OCI-LY1 (cell line): ENCODE results near the gene XYLT1.

ENCODE experiments used
- H2AFZ ChIP-seq: fragments of 200-600 bp; sonication (generic), shearing (Covaris generic); 2 replicates; pipeline ENCODE4 v1.6.0; 2014; ENCODE audit warnings: antibody characterized with exemption, mild to moderate bottlenecking, low read length
- H3F3A ChIP-seq: fragments of 200-600 bp; sonication (generic), shearing (Covaris generic); 2 replicates; pipeline ENCODE4 v1.6.0; 2014; ENCODE audit warnings: mild to moderate bottlenecking, antibody characterized with exemption, low read length, moderate library complexity; ENCODE audit not compliant: insufficient read depth
- H3K27ac ChIP-seq: fragments of 200-600 bp; sonication (generic); 2 replicates; pipeline ENCODE4 v1.5.1; 2014; ENCODE audit warnings: low read length, mixed run types, mild to moderate bottlenecking, low read depth; ENCODE audit not compliant: poor library complexity, severe bottlenecking
- H3K27me3 ChIP-seq: fragments of 200-600 bp; sonication (generic); 2 replicates; pipeline ENCODE4 v1.6.0; 2014; ENCODE audit warnings: antibody characterized with exemption, mild to moderate bottlenecking, low read length, moderate library complexity; ENCODE audit not compliant: insufficient read depth
- H3K36me3 ChIP-seq: fragments of 200-600 bp; sonication (generic); 2 replicates; pipeline ENCODE4 v1.6.1; 2014; ENCODE audit warnings: mild to moderate bottlenecking, antibody characterized with exemption, low read length, moderate library complexity, mixed read lengths; ENCODE audit not compliant: insufficient read depth
- H3K4me1 ChIP-seq: fragments of 200-600 bp; sonication (generic); 2 replicates; pipeline ENCODE4 v1.5.1; 2014; ENCODE audit warnings: mild to moderate bottlenecking, low read length, moderate library complexity; ENCODE audit not compliant: insufficient read depth, severe bottlenecking
- H3K4me2 ChIP-seq: fragments of 200-600 bp; sonication (generic), shearing (Covaris generic); 2 replicates; pipeline ENCODE4 v1.6.1; 2014; ENCODE audit warnings: low read length
- H3K4me3 ChIP-seq: fragments of 200-600 bp; sonication (generic); 2 replicates; pipeline ENCODE4 v1.5.1; 2014; ENCODE audit warnings: low read length, low read depth, mild to moderate bottlenecking, mixed read lengths; ENCODE audit not compliant: poor library complexity, severe bottlenecking
- H3K79me2 ChIP-seq: fragments of 200-600 bp; shearing (Covaris generic); 2 replicates; pipeline ENCODE4 v1.6.1; 2016; ENCODE audit warnings: mixed run types, low read length, mixed read lengths; ENCODE audit not compliant: insufficient read depth
- H3K9ac ChIP-seq: fragments of 200-600 bp; sonication (generic), shearing (Covaris generic); 2 replicates; pipeline ENCODE4 v1.6.1; 2014; ENCODE audit warnings: mild to moderate bottlenecking, low read length, mixed read lengths
- H3K9me2 ChIP-seq: fragments of 200-600 bp; sonication (generic), shearing (Covaris generic); 2 replicates; pipeline ENCODE4 v1.6.1; 2014; ENCODE audit warnings: low read depth, mild to moderate bottlenecking, low read length, mixed read lengths
- H3K9me3 ChIP-seq: fragments of 200-600 bp; shearing (Covaris generic); 2 replicates; pipeline ENCODE4 v1.6.1; 2014; ENCODE audit warnings: low read length, mixed read lengths
- H4K20me1 ChIP-seq: fragments of 200-600 bp; sonication (generic), shearing (Covaris generic); 2 replicates; pipeline ENCODE4 v1.6.0; 2016; ENCODE audit warnings: mild to moderate bottlenecking, low read length; ENCODE audit not compliant: insufficient read depth
- CTCF ChIP-seq: fragments of 200-600 bp; sonication (generic), shearing (Covaris generic); IDR thresholded peaks from 2 replicates; pipeline ENCODE4 v1.5.1; 2017; ENCODE audit warnings: mild to moderate bottlenecking, antibody characterized with exemption, low read length, moderate library complexity, mixed read lengths
- EZH2 ChIP-seq: fragments of 200-600 bp; sonication (generic), shearing (Covaris generic); IDR thresholded peaks from 2 replicates; pipeline ENCODE4 v1.8.0; 2017; ENCODE audit warnings: borderline replicate concordance, mixed run types, mild to moderate bottlenecking, antibody characterized with exemption, low read length, moderate library complexity, mixed read lengths

XYLT1 gene

GRCh38 chr16:17241264-17241835 lies 229.4 kb downstream of the XYLT1 start:
- no peak overlapping the region for H3K27ac ChIP-seq
- no peaks in the 10 kb centered on the region for H3K9me3 ChIP-seq
- no peak for TF ChIP-seq EZH2
- no peak for TF ChIP-seq CTCF
- no peaks in the 10 kb centered on the region for H4K20me1 ChIP-seq
- H3F3A ChIP-seq, result no peaks in the 10 kb centered on the region
- H3K4me1 ChIP-seq, result no peaks in the 10 kb centered on the region
- H3K27me3 ChIP-seq, result no peaks in the 10 kb centered on the region
- H3K4me2 ChIP-seq, result no peak overlapping the region
- peaks cover 7% of the 10 kb centered on the region; the same call in 1 of the 2 replicates for H3K79me2 ChIP-seq
- H3K36me3 ChIP-seq, result peaks cover 32% of the 10 kb centered on the region
- no peak overlapping the region for H2AFZ ChIP-seq
- no peak overlapping the region for H3K9ac ChIP-seq
- no peaks in the 10 kb centered on the region for H3K9me2 ChIP-seq
- no peak overlapping the region for H3K4me3 ChIP-seq

- Histone ChIP-seq H3K36me3 (peaks cover 36% of the 10 kb centered on the region), H3K9me3 (no peaks in the 10 kb centered on the region), H3K4me2 (no peak overlapping the region), H3K9ac (no peak overlapping the region), H3F3A (no peaks in the 10 kb centered on the region), H3K27ac (no peak overlapping the region), H3K9me2 (no peaks in the 10 kb centered on the region), H3K27me3 (no peaks in the 10 kb centered on the region), H3K4me3 (no peak overlapping the region), H2AFZ (no peak overlapping the region), H4K20me1 (no peaks in the 10 kb centered on the region), H3K4me1 (no peaks in the 10 kb centered on the region), H3K79me2 (no peaks in the 10 kb centered on the region)
- TF ChIP-seq CTCF (no peak), EZH2 (no peak)
Measured at GRCh38 chr16:17238285-17239028, 232.3 kb downstream of the XYLT1 start.

- no peak overlapping the region for H3K4me2 ChIP-seq
- H3K4me1 ChIP-seq, result no peaks in the 10 kb centered on the region
- H3F3A ChIP-seq, result no peaks in the 10 kb centered on the region
- no peak overlapping the region for H2AFZ ChIP-seq
- no peak overlapping the region for H3K27ac ChIP-seq
- H3K9ac ChIP-seq, result no peak overlapping the region
- TF ChIP-seq EZH2, result no peak
- TF ChIP-seq CTCF, result no peak
- no peaks in the 10 kb centered on the region for H3K27me3 ChIP-seq
- H3K9me3 ChIP-seq, result no peaks in the 10 kb centered on the region
- H3K36me3 ChIP-seq, result peaks cover 39% of the 10 kb centered on the region
- H3K4me3 ChIP-seq, result no peak overlapping the region
- no peaks in the 10 kb centered on the region for H4K20me1 ChIP-seq
- H3K79me2 ChIP-seq, result no peaks in the 10 kb centered on the region
- H3K9me2 ChIP-seq, result no peaks in the 10 kb centered on the region
Measured at GRCh38 chr16:17237350-17237944, 233.3 kb downstream of the XYLT1 start.
